Liver (tissue), 9 donors: Measurements from ENCODE around the gene WIF1. TPM values are rescaled to one million over a fixed set of nuclear protein-coding genes. Genes with fewer than 3 reads are reported as not detected.

Experiments used
- DNase-seq: peaks from one replicate; pipeline ENCODE4 v3.0.0-alpha.2; 2017; ENCODE audit warnings: low spot score
- H3K27ac ChIP-seq, 2 donors: one replicate each; pipeline ENCODE4 v1.7.0; 2013; ENCODE audit warnings: inconsistent platforms in 2 of 2, low read length in 2 of 2, control low read depth in 1 of 2, low read depth in 1 of 2, mild to moderate bottlenecking in 1 of 2
- H3K27me3 ChIP-seq, 4 donors: one replicate each; pipeline versions ENCODE4 v1.6.1 to v1.7.0; 2013; ENCODE audit warnings: low read length in 3 of 4, inconsistent platforms in 1 of 4, mild to moderate bottlenecking in 1 of 4, moderate library complexity in 1 of 4; ENCODE audit not compliant: control insufficient read depth in 4 of 4, insufficient read depth in 4 of 4
- H3K36me3 ChIP-seq, 4 donors: one replicate each; pipeline versions ENCODE4 v1.6.1 to v1.7.0; 2013; ENCODE audit warnings: low read length in 3 of 4, mild to moderate bottlenecking in 3 of 4, low read depth in 1 of 4, moderate library complexity in 1 of 4; ENCODE audit not compliant: control insufficient read depth in 4 of 4, insufficient read depth in 3 of 4
- H3K4me1 ChIP-seq, 4 donors: one replicate each; pipeline versions ENCODE4 v1.6.1 to v1.7.0; 2013; ENCODE audit warnings: low read length in 3 of 4, mild to moderate bottlenecking in 3 of 4, moderate library complexity in 1 of 4; ENCODE audit not compliant: control insufficient read depth in 4 of 4, insufficient read depth in 4 of 4
- H3K4me3 ChIP-seq, 3 donors: one replicate each; pipeline versions ENCODE4 v1.6.1 to v1.7.0; 2013; ENCODE audit warnings: low read length in 3 of 3, control low read depth in 1 of 3, low read depth in 1 of 3, mild to moderate bottlenecking in 1 of 3
- H3K9ac ChIP-seq, 2 donors: one replicate each; pipeline ENCODE4 v1.7.0; 2013; ENCODE audit warnings: low read length in 2 of 2, mild to moderate bottlenecking in 2 of 2, moderate library complexity in 2 of 2, control low read depth in 1 of 2, low read depth in 1 of 2
- H3K9me3 ChIP-seq, 4 donors: one replicate each; pipeline versions ENCODE4 v1.6.1 to v1.7.0; 2013; ENCODE audit warnings: low read length in 3 of 4; ENCODE audit not compliant: control insufficient read depth in 4 of 4
- ATF3 ChIP-seq: IDR thresholded peaks from 2 replicates; pipeline ENCODE4 v1.6.1; 2016; ENCODE audit warnings: antibody characterized with exemption
- CTCF ChIP-seq: fragments of 150-350 bp; IDR thresholded peaks from 2 replicates; pipeline ENCODE4 v1.5.1; 2017; ENCODE audit warnings: improper control_type of control experiment, low read depth, low read length; ENCODE audit not compliant: missing input control
- EGR1 ChIP-seq, 2 donors: IDR thresholded peaks; 2 replicates each; pipeline ENCODE4 v1.6.1; 2016 to 2018; ENCODE audit warnings: antibody characterized with exemption in 2 of 2, low read depth in 2 of 2
- FOXA1 ChIP-seq: IDR thresholded peaks from 2 replicates; pipeline ENCODE4 v1.6.1; 2016; ENCODE audit warnings: antibody characterized with exemption
- FOXA2 ChIP-seq: IDR thresholded peaks from 2 replicates; pipeline ENCODE4 v1.6.1; 2016; ENCODE audit warnings: antibody characterized with exemption
- GABPA ChIP-seq, 2 donors: IDR thresholded peaks in 1 of 2; conservative IDR thresholded peaks in 1 of 2; 2 replicates each; pipeline ENCODE4 v1.6.1; 2016; ENCODE audit warnings: antibody characterized with exemption in 2 of 2, mild to moderate bottlenecking in 1 of 2, moderate library complexity in 1 of 2
- HNF4A ChIP-seq, 2 donors: conservative IDR thresholded peaks; 2 replicates each; pipeline ENCODE4 v1.6.1; 2016; ENCODE audit warnings: antibody characterized with exemption in 2 of 2, mild to moderate bottlenecking in 2 of 2
- HNF4G ChIP-seq: IDR thresholded peaks from 2 replicates; pipeline ENCODE4 v1.6.1; 2016; ENCODE audit warnings: antibody characterized with exemption
- JUND ChIP-seq, 2 donors: IDR thresholded peaks; 2 replicates each; pipeline ENCODE4 v1.6.1; 2016; ENCODE audit warnings: antibody characterized with exemption in 2 of 2
- MAX ChIP-seq: IDR thresholded peaks from 2 replicates; pipeline ENCODE4 v1.6.1; 2016; ENCODE audit warnings: antibody characterized with exemption
- NR2F2 ChIP-seq: IDR thresholded peaks from 2 replicates; pipeline ENCODE4 v1.6.1; 2016; ENCODE audit warnings: antibody characterized with exemption
- RAD21 ChIP-seq, 2 donors: IDR thresholded peaks; 2 replicates each; pipeline ENCODE4 v1.6.1; 2016; ENCODE audit warnings: antibody characterized with exemption in 2 of 2, mild to moderate bottlenecking in 2 of 2
- RXRA ChIP-seq, 2 donors: IDR thresholded peaks; 2 replicates each; pipeline ENCODE4 v1.6.1; 2017 to 2018; ENCODE audit warnings: antibody characterized with exemption in 2 of 2, mild to moderate bottlenecking in 1 of 2
- SP1 ChIP-seq: IDR thresholded peaks from 2 replicates; pipeline ENCODE4 v1.6.1; 2018; ENCODE audit warnings: antibody characterized with exemption, mild to moderate bottlenecking
- TAF1 ChIP-seq: conservative IDR thresholded peaks from 2 replicates; pipeline ENCODE4 v1.6.1; 2016; ENCODE audit warnings: antibody characterized with exemption, mild to moderate bottlenecking
- YY1 ChIP-seq: IDR thresholded peaks from 2 replicates; pipeline ENCODE4 v1.6.1; 2016; ENCODE audit warnings: antibody characterized with exemption, mild to moderate bottlenecking
- ZBTB33 ChIP-seq: IDR thresholded peaks from 2 replicates; pipeline ENCODE4 v1.6.1; 2016; ENCODE audit warnings: antibody characterized with exemption
- WGBS: extraction: QIAGEN DNeasy Blood & Tissue Kit; methylation state at CpG from one replicate; pipeline ENCODE4 v1.1.7; 2013; 5-methylcytosine and 5-hydroxymethylcytosine counted together
- polyA plus RNA-seq, 2 donors: library from polyadenylated mRNA; stranded (reverse) in 1 of 2; unstranded in 1 of 2; fragments of 200-250 nt in 1 of 2; fragments of >200 nt in 1 of 2; fragmentation: Nextera tagmentation in 1 of 2; extraction: Ambion mirVana in 1 of 2; gene quantifications; one replicate each; pipeline versions ENCODE4 v1.2.1 to v1.2.3, GENCODE V29; 2013 to 2015
- total RNA-seq, 2 donors: library from RNA; depleted of rRNA; stranded (reverse); fragments of >200 nt; gene quantifications; one replicate each; pipeline ENCODE4 v1.2.3, GENCODE V29; 2014
- donor health status: healthy.
- donor health status: healthy.
- donor health status: healthy.
- donor health status: healthy.
- donor health status: healthy.

Gene WIF1
- total and polyA plus RNA-seq, 4 donors, result not detected

- peaks cover 0 to 10% (median under 1%) of the 10 kb centered on the region in 4 donors for H3K27me3 ChIP-seq
- no peak for TF ChIP-seq MAX
- TF ChIP-seq RAD21 (IDR thresholded peaks at IDR 0.05), result no peak
- TF ChIP-seq JUND (IDR thresholded peaks at IDR 0.05), result no peak
- TF ChIP-seq GABPA (IDR thresholded peaks at IDR 0.05 in 1 of 2, conservative IDR thresholded peaks at IDR 0.05 in 1 of 2), result no peak
- TF ChIP-seq FOXA1, result no peak
- no peak for TF ChIP-seq ATF3
- DNase-seq, result no peak
These were observed 30.6 kb downstream of the WIF1 start for GRCh38 chr12:65090461-65090860.

GRCh38 chr12:65086236-65086635, 34.9 kb downstream of the WIF1 start:
- TF ChIP-seq ZBTB33, result no peak
- TF ChIP-seq RAD21 (IDR thresholded peaks at IDR 0.05), result no peak
- no peak for TF ChIP-seq TAF1
- TF ChIP-seq MAX, result no peak
- TF ChIP-seq SP1, result no peak
- TF ChIP-seq HNF4G, result no peak
- no peak for TF ChIP-seq HNF4A (conservative IDR thresholded peaks at IDR 0.05)
- no peak for TF ChIP-seq FOXA2
- no peak for TF ChIP-seq YY1
- TF ChIP-seq RXRA (IDR thresholded peaks at IDR 0.05), result no peak
- no peak for TF ChIP-seq NR2F2
- no peak for TF ChIP-seq ATF3
- TF ChIP-seq CTCF, result no peak
- TF ChIP-seq EGR1 (IDR thresholded peaks at IDR 0.05; ENCODE audit: low read depth in 2 of 2), result no peak
- no peak for TF ChIP-seq GABPA (IDR thresholded peaks at IDR 0.05 in 1 of 2, conservative IDR thresholded peaks at IDR 0.05 in 1 of 2)
- Histone ChIP-seq H3K27me3 (peaks cover 0 to 10% (median under 1%) of the 10 kb centered on the region in 4 donors), H3K9me3 (no peaks in the 10 kb centered on the region), H3K4me3 (no peak overlapping the region), H3K27ac (no peak overlapping the region), H3K9ac (no peak overlapping the region), H3K4me1 (no peaks in the 10 kb centered on the region), H3K36me3 (no peaks in the 10 kb centered on the region)
- WGBS, result 74% methylated on average over 2 of the region's 2 CpGs
- DNase-seq, result no peak

More at GRCh38 chr12:65090461-65090860, 30.6 kb downstream of the WIF1 start:
- Histone ChIP-seq H3K36me3 (no peaks in the 10 kb centered on the region), H3K4me1 (no peaks in the 10 kb centered on the region), H3K27ac (no peak overlapping the region), H3K9ac (no peak overlapping the region), H3K4me3 (no peak overlapping the region), H3K9me3 (no peaks in the 10 kb centered on the region)
- 75% methylated on average over 2 of the region's 2 CpGs for WGBS
